Measurements from ENCODE around the gene KCNK10.

GRCh38 chr14:88340357-88340756 lies 17.3 kb upstream of the KCNK10 start:
- TF ChIP-seq EZH2phosphoT487 (IDR thresholded peaks at IDR 0.05; ENCODE audit: low read depth, severe bottlenecking, unreplicated experiment) (no peak), CTCF (IDR thresholded peaks at IDR 0.05; ENCODE audit: poor library complexity) (no peak)
